Measurements from ENCODE around the gene HSPA12A. TPM values are rescaled to one million over a fixed set of nuclear protein-coding genes. Genes with fewer than 3 reads are reported as not detected.

HSPA12A gene
- total RNA-seq, 1 donor from 2014 or later: 5.1 TPM

GRCh38 chr10:116634126-116634975 is 108.0 kb downstream of the HSPA12A start:
- ChIA-PET CTCF (no interaction called here), POLR2A (no interaction called here)
- Mint-ChIP-seq H3K27me3 (no peaks in the 10 kb centered on the region), H3K27ac (no peak overlapping the region), H3K36me3 (ENCODE audit: low read depth) (no peaks in the 10 kb centered on the region), H3K9me3 (peaks cover 1% of the 10 kb centered on the region), H3K4me1 (no peaks in the 10 kb centered on the region), H3K4me3 (no peak overlapping the region)
- ATAC-seq (ENCODE audit: low read depth) (no peak), DNase-seq (no peak)
- intact Hi-C loops (cut with micrococcal nuclease): no loop called here
- TF ChIP-seq CTCF (IDR thresholded peaks at IDR 0.05): no peak

GRCh38 chr10:116633216-116633600 is 109.2 kb downstream of the HSPA12A start:
- Mint-ChIP-seq H3K27ac (no peak overlapping the region), H3K27me3 (no peaks in the 10 kb centered on the region), H3K9me3 (no peaks in the 10 kb centered on the region), H3K4me3 (no peak overlapping the region), H3K4me1 (no peaks in the 10 kb centered on the region), H3K36me3 (ENCODE audit: low read depth) (no peaks in the 10 kb centered on the region)
- intact Hi-C loops (cut with micrococcal nuclease): no loop called here
- DNase-seq (no peak), ATAC-seq (ENCODE audit: low read depth) (no peak)
- ChIA-PET CTCF (no interaction called here), POLR2A (no interaction called here)
- no peak for TF ChIP-seq CTCF (IDR thresholded peaks at IDR 0.05)

- POLR2A ChIA-PET: no interaction called here
- Mint-ChIP-seq H3K27me3 (no peaks in the 10 kb centered on the region), H3K9me3 (no peaks in the 10 kb centered on the region)
These were observed 109.7 kb downstream of the HSPA12A start for GRCh38 chr10:116632596-116633215.

GRCh38 chr10:116631871-116632295 is 110.5 kb downstream of the HSPA12A start:
- Mint-ChIP-seq H3K4me3 (no peak overlapping the region), H3K4me1 (no peaks in the 10 kb centered on the region), H3K36me3 (ENCODE audit: low read depth) (no peaks in the 10 kb centered on the region), H3K9me3 (no peaks in the 10 kb centered on the region), H3K27me3 (peaks cover 2% of the 10 kb centered on the region), H3K27ac (no peak overlapping the region)
- DNase-seq (no peak), ATAC-seq (ENCODE audit: low read depth) (no peak)
- intact Hi-C loops (cut with micrococcal nuclease): no loop called here
- ChIA-PET POLR2A (no interaction called here), CTCF (no interaction called here)
- TF ChIP-seq CTCF (IDR thresholded peaks at IDR 0.05): no peak

More at GRCh38 chr10:116632596-116633215, 109.7 kb downstream of the HSPA12A start:
- no peak for ATAC-seq (ENCODE audit: low read depth)
- DNase-seq: no peak
- intact Hi-C loops (cut with micrococcal nuclease): no loop called here
- no peak overlapping the region for H3K4me3 Mint-ChIP-seq
- H3K27ac Mint-ChIP-seq: no peak overlapping the region
- CTCF ChIA-PET: no interaction called here
- H3K36me3 Mint-ChIP-seq (ENCODE audit: low read depth): no peaks in the 10 kb centered on the region
- TF ChIP-seq CTCF (IDR thresholded peaks at IDR 0.05): no peak
- no peaks in the 10 kb centered on the region for H3K4me1 Mint-ChIP-seq

- Mint-ChIP-seq H3K4me1 (no peaks in the 10 kb centered on the region), H3K36me3 (ENCODE audit: low read depth) (no peaks in the 10 kb centered on the region), H3K27ac (no peak overlapping the region), H3K27me3 (peaks cover 10% of the 10 kb centered on the region), H3K4me3 (no peak overlapping the region), H3K9me3 (no peaks in the 10 kb centered on the region)
- CTCF ChIA-PET: no interaction called here
- intact Hi-C loops (cut with micrococcal nuclease): no loop called here
- no peak for DNase-seq
- ATAC-seq (ENCODE audit: low read depth): no peak
- POLR2A ChIA-PET: no interaction called here
- no peak for TF ChIP-seq CTCF (IDR thresholded peaks at IDR 0.05)
These were observed 112.3 kb downstream of the HSPA12A start for GRCh38 chr10:116630020-116630419.
